Fibroblast of skin of left quadriceps (primary cell): ENCODE data around the gene WBP11.

ENCODE experiments used
- DNase-seq, 2 experiments: peaks; one replicate each; pipeline ENCODE4 v3.0.0-alpha.2; 2013; ENCODE audit warnings: low read depth in 2 of 2

The WBP11 gene

GRCh38 chr12:14803011-14803829 lies at the start of gene WBP11, which contains the start of gene C12orf60:
TSS of gene WBP11 (minus strand) at chr12:14803478. CDS start at chr12:14801383, 2,095 bp downstream.
TSS of gene C12orf60 (plus strand) at chr12:14803670. CDS start at chr12:14822936, 19,266 bp downstream.
- peak; percentile 98 for DNase-seq

DNA sequence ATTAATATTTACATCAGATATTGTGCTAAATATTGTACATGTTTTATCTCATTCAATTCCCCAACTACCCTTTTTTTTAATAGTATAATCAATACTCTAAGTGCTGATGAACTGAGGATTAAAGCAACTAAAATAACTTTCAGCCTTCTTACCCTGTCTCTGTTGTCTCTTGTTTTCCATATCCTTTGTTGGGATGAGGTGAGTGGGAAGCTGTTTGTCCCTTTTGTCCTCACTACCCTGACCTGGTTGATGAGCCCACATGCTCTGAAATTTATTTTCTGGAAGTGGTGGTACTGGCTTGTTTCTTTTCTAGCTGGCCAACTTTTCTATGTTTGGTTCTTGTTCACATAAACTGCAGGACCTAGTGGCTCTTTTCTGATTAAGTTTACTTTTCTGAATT lies 49.6 kb upstream of the WBP11 start:
- no peak for DNase-seq

DNA sequence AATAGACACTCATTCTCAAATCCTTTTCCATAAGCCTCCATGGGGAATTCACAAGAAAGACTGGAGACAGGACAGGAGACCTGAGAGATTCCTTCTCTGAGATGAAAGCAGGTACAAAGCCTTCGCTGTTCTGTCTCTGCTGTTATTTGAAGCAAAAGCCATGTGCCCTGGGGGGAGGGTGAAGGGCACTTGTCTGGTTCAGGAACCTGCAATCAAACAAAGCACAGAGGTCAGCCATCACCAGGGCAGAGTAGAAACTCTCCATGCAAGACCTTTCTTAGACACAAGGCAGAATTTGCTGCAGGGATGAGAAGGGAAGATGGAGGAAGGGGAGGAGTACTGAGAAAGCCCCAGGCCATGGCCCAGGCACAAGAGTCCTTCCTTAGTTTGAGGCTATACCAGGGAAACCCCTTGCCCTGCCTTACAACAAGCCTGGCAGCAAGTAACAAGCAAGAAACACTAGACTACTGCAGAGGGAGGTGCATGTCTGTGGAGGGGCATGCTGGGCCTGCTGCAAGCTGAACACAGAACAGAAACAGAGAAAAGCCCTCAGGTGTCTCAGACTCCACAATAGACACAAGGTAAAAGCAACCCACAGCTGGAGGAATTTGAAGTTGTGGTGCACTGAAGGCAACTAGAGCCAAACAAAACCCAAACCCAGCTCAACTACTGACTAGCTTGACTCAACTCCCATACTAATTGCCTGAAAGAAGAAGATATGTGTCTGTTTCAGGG lies 47.8 kb upstream of the WBP11 start:
- no peak for DNase-seq

- DNase-seq: no peak
These were observed 46.4 kb upstream of the WBP11 start for GRCh38 chr12:14849661-14850060.

DNA sequence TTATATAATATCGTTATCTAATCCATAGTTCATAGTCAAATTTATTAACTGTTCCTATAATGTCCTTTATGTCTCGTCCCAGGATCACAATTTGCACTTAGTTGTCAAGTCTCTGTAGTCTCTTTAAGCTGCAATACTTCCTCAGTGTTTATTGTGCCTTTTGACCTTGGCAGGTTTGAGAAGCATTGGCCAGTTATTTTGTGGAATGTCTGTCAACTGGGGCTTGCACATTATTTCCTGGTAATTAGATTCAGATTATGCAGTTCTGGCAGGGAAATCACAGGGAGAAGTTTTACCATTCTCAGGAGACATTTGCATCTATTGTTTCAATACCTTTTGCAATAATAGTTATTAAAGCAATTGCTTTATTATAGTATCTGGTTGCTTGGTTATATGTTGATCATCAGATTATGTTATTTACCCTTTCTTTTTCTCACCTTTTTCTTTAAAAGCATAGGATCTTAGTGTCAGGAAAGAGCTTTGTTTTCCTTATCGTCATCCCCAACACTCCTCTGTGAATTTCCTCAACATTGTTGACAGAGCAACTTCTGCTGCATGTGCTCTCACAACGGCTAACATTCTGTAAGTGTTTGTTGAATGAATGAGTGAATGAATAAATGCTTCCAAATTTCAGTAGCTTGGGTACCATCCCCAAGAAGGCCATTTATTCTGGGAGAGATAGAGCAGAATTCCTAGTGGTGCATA lies 43.8 kb upstream of the WBP11 start:
- DNase-seq: no peak

DNA sequence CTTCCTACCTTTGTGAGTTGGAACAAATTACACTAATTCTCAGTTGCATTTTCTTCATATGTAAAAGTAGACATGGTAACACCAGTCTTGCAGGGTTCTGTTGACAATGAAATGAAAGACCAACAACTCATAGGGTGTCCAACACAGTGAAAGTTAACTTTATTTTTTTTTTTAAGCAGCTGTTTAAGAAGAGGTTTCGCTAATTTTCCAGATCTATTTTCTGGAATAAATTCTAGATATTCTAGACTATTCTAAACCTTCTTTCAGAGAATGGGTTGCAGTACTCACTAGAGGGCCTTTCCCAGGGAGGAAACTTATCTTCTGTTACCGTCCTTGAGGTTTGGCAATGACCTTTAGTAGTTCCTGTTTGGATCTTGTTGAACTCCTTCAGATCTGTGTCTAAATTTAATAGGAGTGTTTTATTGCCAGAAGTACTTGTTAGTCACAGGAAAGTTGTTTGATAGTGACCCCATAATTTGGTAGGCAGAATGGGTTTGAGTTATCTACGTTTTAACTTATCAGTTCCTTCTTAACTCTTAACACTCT lies 42.8 kb upstream of the WBP11 start:
- DNase-seq: no peak

- peak in 1 of 2 experiments; percentile 30 for DNase-seq
These were observed 42.1 kb upstream of the WBP11 start for GRCh38 chr12:14845350-14845750.

DNA sequence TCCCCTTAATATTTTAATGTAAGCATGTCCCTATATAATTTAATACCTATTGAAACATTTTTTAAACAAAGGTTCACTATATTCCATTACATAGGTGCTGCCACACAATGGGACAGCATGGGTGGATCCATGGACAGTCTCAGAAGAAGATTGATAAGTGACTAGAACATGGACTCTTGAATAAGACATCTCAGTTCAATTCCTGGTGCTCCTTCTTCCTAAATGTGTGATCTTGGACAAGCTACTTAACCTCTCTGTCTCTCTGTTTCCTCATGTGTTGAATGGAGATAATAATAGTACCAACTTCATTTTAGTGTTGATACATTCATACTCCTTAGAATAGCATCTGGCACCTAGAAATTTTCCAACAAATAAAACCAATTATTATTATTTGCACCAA lies 41.1 kb upstream of the WBP11 start:
- DNase-seq: no peak

DNA sequence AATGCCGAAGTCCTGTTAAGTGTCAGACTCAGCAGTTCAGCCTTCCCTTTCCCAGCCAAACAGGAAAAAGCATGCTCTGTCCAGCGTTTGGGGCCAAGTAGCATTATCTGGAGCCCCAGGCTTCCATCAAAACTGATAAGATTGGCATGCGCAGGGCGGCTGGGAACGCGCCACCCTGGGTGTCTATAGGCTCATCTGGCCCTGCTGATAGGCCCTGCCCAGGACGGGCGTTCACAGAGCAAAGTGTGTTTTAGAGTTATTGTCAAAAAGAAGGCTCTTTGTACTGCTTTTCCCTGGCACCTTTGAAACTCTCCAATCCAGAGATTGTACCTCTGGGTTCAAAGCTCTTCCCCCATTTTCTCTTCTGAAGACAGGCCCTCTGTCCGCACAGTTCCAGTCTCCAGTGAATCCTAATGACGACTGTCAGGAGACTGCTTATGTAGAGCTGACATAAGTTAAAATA lies 40.2 kb upstream of the WBP11 start, which contains the start of gene ART4:
TSS of gene ART4 (minus strand) at position 102 of the 463 bp plus-strand sequence. CDS start 413 bp downstream, outside the sequence.
- no peak for DNase-seq

GRCh38 chr12:14842315-14842714 lies 39.0 kb upstream of the WBP11 start:
- DNase-seq: no peak

- DNase-seq: peak in 1 of 2 experiments; percentile 14
These were observed 38.5 kb upstream of the WBP11 start for GRCh38 chr12:14841761-14842160.

GRCh38 chr12:14840616-14841015 lies 37.3 kb upstream of the WBP11 start:
- DNase-seq: no peak

DNA sequence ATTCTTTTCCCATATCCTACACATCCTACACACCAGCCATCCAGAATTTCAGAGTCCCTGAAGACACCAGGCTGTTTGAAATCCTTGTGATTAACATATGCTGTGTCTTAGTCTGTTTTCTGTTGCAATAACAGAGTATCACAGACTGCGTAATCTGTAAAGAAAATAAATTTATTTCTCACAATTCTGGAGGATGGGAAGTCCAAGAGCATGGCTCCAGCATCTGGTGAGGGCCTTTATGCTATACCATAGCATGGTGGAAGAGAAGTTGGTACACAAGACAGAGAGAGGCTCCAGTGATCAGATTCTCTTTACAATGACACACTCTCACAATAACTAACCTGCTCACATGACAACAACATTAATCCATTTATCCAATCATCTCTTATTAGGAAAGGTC lies 36.0 kb upstream of the WBP11 start:
- no peak for DNase-seq

DNA sequence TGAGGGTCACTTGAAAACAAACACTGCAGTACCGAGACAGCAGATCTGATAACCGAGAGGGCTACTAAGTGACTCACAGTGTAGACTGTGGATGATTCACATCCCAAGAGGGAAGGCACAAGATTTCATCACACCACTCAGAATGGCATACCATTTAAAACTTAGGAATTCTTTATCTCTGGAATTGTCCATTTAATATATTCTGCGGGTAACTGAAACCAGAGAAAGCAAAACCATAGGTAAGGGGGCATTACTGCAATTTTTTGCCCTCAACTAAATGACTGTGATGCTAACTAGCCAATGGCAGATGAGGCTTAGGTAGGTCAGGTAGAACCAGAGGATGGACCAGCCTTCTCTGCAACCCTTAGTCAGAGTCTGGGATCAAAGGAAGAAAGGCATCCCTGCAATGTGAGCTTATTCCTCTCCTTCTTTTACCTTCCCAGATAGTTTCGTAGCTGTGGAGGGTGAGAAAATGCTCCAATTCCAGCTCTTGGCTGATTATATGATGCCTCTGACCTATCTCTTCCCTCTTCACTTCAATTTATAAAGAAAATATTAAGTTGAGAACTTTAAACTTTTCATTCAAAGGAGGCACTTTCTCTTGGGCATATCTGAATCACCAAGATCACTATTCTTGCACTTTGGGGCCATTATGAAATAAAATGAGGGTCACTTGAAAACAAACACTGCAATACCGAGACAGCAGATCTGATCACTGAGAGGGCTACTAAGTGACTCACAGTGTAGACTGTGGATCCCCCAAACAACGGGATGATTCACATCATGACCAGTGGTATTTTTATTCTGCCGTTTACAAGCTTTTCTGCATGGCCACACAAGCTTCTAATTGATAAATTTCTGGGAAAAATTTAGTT lies 33.3 kb upstream of the WBP11 start:
- DNase-seq: peak; percentile 46 to 50

- no peak for DNase-seq
These were observed 31.2 kb upstream of the WBP11 start for GRCh38 chr12:14834509-14834908.

DNA sequence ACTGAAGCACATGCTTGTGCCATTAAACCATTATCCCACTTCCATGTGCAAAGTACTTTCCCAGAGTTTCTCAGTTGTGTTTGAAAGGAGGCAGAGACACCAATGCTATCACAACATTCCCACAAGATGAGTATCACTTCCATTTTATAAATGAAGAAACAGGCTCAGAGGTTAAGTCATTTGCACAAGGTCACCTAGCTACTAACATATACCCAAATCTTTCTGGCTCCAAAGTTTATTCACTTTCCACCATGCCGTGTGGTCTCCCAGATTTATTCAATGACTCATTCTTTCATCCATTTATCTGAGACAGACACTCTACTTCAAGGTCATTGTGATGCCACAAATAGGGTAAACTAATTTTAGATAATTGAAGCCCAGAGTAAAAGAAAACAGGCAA lies 30.7 kb upstream of the WBP11 start:
- no peak for DNase-seq

GRCh38 chr12:14833336-14833735 lies 30.1 kb upstream of the WBP11 start:
- DNase-seq: no peak

- no peak for DNase-seq
These were observed 25.6 kb upstream of the WBP11 start for GRCh38 chr12:14828892-14829291.

DNA sequence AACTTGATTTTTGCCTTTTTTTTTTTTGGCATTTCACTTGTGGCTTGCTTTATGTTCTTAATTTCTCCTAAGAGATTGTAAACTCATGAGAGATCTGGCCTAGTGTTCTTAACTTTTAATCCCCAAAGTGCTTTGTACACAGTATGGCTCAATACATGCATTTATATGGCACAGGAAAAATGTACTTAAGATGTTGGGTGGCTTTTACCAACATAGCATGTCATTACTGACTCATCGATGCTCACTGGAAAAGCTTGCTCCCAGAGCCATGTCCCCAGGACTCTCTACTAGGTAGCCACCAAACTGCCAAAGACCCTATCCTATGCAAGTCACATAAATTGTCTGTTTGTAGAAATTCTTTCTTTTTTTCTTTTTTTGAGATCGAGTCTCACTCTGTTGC lies 23.8 kb upstream of the WBP11 start:
- DNase-seq: no peak

GRCh38 chr12:14826491-14826890 lies 23.2 kb upstream of the WBP11 start:
- no peak for DNase-seq

DNA sequence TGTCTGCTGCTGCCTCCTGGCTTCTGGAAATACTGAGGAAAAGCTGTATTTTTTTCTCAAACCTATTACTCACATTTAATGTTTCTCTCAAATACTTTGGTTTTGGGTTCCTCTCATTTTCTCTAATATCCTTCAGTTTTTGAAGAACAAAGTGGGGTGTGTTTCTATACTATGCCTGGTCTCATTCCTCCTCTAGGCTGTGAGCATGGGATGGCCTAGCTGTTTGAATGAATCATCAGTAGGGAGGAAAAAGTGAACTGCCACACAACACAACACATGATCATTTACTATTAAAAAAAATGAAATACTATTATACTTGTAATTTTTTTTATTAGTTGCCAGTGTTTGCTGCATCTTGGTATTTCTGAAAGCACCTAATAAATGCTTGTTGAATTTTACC lies 22.0 kb upstream of the WBP11 start:
- no peak for DNase-seq
